GM19452 (cell line): ENCODE measurements around the gene ERBB4.
A peak's percentile ranks its signal among the peaks of the same experiment; 100 is the strongest.
"Not testable (repeated sequence)": the region's sequence is repeated elsewhere in the genome, so short reads cannot be mapped to it uniquely, and the experiment has no call there.

ENCODE experiments used
- ATAC-seq: cut with Tn5 transposase; IDR thresholded peaks from one replicate; pipeline ENCODE4 v1.9.1; 2021; ENCODE audit not compliant: unreplicated experiment

ERBB4 gene

DNA sequence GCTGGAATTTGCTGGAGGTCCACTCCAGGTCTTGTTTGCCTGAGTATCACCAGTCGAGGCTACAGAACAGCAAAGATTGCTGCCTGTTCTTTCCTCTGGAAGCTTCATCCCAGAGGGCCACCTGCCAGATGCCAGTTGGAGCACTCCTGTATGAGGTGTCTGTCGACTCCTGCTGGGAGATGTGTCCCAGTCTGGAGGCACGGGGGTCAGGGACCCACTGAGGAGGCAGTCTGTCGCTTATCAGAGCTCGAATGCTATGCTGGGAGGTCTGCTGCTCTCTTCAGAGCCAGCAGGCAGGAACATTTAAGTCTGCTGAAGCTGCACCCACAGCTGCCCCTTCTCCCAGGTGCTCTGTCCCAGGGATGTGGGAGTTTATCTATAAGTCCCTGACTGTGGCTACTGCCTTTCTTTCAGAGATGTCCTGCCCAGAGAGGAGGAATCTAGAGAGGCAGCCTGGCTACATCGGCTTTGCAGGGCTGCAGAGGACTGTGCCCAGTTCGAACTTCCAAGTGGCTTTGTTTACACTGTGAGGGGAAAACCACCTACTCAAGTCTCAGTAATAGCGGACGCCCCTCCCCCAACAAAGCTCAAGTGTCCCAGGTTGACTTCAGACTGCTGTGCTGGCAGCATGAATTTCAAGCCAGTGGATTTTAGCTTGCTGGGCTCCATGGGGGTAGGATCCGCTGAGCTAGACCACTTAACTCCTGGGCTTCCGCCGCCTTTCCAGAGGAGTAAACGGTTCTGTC, 301.1 kb downstream of the ERBB4 start:
- no peak for ATAC-seq

DNA sequence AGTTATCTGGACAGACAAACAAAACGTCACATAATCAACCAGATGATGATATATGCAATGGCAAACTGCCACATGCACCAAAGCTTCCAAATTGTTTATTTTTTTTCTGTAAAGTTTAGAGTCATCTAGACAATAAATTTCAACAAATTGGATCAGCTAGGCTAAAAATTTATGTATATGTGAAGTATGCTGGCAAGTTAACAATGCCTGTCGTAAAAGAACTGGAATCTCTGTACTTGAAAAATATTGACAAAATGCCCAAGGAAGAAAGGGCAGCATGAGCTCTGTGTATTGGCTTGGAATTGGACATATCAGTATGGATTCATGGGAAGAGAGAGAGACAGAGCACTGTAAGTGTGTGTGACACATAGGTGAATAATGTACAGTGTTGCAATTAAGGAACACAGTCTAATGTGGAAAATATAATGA, 309.8 kb downstream of the ERBB4 start:
- ATAC-seq, result no peak

DNA sequence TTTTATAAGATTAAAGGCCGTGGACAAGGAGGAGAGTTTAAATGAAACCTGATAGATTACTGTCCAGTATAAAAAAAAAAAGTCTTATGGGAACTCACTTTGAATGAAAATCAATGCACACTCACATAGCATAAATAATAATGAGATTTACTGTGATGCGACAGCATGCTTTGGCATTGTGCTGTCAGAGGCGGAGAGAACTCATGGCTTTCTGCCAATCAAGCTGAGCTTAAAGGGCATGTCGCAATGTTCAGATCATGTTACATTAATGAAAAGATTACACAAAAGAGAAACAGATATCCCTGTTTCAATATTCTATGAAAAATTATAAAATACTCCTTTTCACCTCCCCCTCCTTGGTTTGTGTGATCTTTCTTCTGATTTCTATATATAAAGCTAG, 310.8 kb downstream of the ERBB4 start:
- ATAC-seq, result no peak

DNA sequence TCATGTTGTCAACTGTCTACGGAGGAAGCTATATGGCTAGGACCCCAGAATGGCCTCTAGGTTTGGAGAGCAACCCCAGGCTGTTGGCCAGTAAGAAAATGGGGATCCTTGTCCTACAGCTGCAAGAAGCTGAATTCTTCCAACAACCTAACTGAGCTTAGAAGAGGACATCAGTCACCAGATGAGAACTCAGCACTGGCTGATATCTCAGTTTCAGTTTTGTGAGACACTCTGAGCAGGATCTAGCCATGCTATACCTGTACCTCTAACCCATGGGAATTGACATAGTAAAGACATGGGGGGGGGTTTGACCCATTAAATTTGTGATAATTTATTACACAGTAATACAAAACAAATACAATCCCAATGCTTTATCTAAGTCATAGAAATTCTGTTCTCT, 312.5 kb downstream of the ERBB4 start:
- no peak for ATAC-seq

DNA sequence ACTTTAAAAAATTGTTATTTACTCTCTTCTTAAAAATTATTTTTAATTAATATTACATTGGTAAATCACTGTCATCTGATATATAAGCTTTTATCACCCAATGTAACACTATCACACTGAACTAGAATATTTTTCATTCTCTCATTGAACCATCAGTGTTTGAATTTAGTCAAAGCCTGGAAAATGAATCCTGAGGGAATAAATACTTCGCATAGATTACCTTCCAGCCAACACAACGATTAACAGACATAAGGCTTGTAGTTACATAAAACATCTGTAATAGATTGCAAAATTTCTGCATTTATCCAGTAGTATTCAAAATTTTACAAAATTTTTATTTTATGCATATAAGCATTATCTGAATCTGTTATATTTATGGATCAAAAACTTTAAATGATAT, 314.9 kb downstream of the ERBB4 start:
- ATAC-seq, result no peak

DNA sequence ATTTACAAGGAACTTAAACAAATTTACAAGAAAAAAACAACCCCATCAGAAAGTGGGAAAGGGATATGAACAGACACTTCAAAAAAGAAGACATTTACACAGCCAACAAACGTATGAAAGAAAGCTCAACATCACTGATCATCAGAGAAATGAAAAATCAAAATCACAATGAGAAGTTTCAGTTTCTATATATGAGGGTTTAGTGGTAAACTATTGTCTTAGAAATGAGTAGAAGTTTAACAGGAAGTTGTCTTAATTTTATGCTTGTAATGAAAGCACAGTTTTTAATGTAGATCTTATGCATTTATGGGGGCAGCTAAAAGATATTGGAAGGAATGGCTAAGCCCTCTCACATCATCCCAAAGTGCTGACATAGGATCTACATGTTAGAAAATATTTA, 325.4 kb downstream of the ERBB4 start:
- peak; percentile 69 for ATAC-seq

DNA sequence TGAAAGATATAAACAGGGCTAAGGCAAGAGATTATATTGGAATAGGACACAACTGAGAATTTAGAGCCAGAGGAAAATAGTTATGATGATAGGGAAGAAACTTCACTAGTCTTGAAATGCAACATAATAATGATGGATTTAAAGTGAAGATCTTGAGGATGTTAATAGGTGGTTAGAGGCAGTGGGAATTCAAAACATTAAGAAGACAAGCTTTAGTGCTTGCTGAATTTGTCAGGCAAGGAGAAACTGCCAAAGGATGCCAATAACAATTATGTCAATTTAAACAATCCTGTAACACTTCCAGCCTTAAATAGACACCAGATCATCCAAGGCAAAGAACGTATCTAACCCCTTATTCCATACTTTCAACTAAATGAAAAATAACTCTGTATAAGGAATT, 330.1 kb downstream of the ERBB4 start:
- no peak for ATAC-seq

DNA sequence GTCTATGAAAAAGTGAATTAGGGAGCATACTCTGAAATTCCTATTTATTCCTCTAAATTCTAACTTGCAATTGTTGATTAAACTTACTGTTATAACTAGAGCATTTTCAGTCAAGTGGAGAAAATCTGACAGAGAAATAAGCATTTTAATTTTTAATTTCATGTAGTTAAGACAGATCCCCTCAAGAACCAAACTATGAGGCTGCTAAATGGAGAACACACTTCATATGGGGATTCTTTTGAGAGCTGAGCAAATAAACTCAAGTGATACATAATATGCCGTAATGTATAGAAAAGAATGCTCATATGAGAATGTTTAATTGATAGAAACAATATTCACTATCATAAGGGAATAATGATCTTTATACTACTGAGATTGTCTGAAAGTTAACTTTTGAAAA, 340.8 kb downstream of the ERBB4 start:
- no peak for ATAC-seq

DNA sequence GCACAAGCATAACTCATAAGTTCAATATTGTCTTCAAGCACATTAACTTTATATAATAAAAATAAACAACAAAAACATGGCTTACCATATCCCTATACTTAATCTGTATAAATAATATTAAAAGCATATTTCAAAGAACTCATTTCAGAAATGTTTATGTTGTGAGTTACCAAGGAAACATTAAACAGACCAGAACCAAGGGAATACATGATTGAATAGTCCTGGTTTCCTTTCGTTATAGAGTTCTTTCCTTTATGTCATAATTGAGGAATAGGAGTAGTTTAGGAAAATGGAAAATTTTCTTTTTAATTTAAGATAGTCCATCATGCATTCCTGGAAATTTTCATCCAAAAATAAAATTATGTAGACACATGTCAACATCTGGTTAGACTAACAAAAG, 343.0 kb downstream of the ERBB4 start:
- no peak for ATAC-seq

DNA sequence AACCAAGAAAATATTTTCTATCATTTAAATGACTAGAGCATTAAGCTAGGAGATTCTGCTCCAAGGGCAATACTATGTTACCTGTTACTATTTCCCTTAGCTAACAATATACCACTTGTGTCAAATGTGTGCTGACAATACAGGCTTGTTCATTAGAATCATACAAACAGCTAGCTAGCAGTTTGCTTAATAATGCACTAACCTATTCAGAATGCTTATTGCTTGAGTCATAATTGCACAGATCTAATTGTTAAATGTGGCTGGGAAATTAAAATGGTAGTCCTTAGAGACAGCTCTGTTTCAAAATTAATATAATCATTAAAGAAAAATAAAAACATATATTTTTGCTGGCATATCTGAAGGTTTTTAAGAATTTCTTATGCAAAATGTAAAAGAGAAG, 344.2 kb downstream of the ERBB4 start:
- no peak for ATAC-seq

DNA sequence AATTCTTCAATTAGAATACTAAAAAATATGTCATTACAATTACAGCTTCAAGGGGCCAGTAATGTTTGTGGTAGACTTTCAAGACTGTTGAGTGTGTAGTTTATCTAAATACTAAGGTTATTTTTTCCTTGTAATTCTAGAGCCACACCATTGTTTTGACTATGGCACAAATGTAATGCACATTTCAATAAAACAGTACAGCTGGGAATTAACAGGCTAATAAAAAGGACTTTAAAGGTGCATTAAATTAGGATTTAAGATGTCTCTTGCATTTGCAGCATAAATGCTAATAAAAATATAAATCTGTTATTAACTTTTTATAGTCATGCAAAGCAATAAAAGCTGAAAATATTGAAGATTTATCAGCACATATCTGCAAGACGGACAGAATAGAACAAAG, 344.8 kb downstream of the ERBB4 start:
- ATAC-seq, result no peak

DNA sequence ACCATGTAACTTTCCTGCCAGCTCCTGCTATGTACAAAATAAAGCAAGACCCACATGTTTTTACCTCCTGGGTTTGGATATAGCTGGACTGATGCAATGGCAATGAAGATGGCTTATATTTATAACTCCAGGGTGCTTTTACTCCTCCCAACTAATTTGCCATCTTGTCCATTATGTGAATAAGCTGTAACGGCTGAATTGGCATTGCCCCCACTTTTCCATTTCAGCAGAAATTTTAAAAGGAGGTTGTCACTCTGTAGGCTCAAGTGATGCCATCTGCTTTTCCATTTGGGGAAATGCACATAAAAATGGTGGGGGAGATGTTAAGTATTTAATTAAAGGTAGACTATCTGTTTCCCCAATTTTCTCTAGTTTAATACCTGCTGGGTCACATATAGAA, 345.5 kb downstream of the ERBB4 start:
- ATAC-seq, result no peak

DNA sequence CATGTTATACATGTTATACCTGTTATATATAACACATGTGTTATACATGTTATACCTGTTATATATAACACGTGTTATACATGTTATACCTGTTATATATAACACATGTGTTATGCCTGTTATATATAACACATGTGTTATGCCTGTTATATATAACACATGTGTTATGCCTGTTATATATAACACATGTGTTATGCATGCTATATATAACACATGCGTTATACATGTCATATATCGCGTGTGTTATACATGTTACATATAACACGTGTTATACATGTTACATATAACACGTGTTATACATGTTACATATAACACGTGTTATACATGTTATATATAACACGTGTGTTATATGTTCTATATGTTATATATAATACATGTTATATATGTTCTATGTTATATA, 347.2 kb downstream of the ERBB4 start:
- not testable (repeated sequence) for ATAC-seq

DNA sequence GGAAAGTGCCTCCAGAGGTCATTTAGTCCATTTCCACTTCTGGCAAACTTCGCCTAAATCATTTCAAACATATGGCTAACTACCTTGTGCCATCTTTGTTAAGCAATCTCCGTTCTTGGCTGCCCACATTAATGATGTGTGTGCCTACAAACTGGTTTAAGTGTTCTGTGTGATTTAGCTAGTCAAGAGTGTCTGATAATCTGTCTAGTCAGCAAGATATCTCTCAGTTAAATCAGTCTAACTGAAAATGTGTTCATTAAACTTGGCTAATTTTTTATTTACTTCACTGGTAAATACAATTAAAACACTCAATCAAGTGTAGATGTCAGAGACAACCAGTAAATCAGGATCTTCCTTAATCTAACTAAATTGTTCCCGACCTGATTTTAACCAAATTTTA, 352.4 kb downstream of the ERBB4 start:
- no peak for ATAC-seq

DNA sequence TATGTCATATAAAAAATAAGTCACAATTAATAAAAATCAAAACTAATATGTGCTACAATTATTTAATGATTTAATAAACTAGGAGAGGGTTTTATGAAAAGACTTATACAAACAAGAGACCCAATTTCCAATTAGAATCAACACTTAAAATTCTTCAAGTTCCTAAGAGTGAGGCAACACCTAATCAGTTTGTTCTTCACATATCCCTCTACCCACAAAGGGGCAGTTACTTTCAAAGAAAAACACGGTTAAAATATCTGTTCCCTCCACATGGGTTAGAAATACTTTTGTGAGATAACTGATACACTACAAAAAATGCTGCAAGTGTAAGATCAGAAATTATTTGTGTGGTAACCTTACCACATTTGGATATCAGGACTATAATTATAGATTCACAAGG, 357.0 kb downstream of the ERBB4 start:
- no peak for ATAC-seq

DNA sequence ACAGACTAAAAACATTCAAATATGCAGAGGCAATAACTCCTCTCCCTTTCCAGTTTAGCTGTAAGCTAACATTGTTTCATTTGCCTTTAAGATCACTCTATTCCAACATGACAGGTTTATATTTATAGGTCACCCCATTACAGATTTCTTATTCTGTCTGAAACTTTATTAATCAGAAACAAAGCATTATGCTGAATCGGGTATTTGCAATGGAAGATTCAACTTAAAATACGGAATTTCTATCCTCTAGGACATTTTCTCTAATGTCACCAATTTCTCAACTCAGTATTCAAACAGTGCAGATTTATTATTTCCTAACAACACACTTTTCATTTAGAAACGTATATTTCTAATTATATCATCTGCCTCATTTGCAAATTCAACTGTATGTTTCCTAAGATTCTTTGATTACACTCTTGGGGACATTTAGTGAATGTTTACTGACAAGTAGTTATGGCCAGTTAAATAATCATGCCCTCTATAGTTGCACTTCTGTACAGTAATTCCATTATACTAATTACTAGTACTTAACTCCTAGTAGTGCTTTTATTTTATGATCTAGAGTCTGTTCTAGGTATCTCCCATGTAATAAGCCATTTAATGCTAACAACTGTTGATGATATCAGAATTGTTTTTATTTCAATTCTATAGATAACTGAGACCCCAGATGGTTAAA, 358.1 kb downstream of the ERBB4 start:
- ATAC-seq, result no peak

DNA sequence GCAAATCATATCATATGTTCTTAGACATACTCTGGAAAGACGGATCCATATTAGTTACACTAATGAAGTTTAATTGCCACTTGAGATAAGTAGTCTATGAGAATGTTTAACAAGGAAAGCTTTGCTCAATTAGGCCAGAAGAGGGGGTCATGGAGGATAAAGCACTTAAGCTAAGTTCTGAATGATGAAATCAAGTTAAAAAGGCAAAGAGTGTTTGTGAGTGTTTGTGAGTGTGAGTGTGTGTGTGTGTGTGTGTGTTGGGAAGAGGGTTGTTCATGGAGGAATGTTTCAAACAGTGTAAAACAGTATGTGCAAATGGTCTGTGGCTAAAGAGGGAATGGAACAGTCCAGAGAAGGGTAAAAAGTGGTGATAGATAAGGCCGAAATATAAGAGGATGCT, 360.9 kb downstream of the ERBB4 start:
- no peak for ATAC-seq

DNA sequence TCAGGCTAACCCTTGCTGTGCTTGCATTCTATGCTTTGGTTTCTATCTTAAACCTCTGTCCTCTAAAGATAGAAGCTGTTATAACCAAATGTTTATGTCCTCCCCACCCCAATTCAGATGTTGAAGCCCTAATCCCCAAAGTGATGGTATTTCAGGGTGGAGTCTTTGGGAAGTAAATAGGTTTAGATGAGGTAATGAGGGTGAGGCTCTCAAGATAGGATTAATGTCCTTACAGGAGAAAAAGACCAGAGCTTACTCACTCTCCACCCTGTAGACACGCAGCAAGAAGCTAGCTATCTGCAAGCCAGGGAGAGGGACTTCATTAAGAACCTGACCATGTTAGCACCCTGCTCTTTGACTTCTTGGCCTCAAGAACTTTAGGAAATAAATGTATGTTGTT, 362.5 kb downstream of the ERBB4 start:
- no peak for ATAC-seq

DNA sequence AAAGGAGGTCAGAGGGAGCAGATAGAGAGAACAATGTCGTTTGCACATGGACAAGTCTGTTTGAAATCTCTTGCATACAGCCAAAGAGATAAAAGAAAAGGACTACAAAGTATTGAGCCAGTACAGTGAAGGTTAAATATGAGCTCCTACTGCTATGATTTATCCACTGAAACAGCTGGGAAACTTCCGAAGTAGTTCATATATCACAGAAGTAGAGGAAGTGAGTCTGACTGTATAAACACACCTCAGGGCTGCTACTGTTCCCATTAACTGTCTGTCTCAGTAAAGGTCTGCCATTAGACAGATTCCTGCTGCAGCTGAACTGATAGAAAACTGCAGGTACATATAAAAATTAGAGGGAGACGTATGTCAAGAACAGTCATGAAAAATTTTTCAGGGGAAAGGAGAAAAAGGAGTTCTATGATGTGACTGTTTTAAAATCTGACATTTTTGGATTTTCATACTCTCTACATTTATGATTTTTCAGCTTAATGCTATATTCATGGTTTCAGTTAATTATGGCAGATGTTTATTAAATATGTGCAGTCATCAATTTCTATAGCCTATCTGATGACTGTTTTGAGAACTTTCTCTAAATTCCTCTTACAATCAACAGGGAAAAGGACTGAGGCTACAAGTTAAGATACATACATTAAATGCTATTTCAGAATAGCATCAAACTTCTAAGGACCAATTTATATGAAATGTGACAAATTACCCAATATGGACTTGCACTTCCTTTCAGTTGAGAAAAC, 364.7 kb downstream of the ERBB4 start:
- no peak for ATAC-seq

DNA sequence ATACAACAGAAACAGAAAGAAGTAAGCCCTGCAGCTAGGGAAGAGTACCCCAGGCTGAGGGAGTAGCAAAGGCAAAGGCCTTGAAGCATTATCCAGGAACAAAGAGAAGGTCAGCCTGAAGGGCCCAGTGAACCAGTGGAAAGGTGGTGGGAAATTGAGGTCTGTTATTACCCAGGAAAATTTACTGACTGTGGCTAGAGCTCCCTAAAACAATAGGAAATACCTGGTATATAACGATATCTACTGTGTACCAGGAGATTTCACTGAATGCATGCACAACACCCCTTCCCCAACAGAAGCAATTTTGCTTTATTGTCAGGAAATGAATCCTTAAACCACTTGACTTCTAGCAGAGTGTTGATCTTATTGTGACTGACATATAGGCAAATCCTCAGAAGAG, 365.3 kb downstream of the ERBB4 start:
- ATAC-seq, result no peak

DNA sequence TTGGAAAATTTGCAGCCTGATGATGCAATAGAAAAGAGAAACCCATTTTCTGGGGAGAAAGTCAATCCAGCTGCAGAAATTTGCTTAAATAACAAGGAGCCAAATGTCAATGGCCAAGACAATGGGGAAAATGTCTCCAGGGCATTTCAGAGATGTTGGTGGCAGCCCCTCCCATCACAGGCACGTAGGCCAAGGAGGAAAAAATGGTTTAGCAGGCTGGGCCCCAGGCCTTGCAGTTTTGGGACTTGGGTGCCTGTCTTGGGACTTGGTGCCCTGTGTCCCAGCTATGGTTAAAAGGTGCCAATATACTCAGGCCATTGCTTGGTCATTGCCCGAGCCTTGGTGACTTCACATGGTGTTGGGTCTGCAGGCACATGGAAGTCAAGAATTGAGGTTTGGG, 368.2 kb downstream of the ERBB4 start:
- no peak for ATAC-seq

DNA sequence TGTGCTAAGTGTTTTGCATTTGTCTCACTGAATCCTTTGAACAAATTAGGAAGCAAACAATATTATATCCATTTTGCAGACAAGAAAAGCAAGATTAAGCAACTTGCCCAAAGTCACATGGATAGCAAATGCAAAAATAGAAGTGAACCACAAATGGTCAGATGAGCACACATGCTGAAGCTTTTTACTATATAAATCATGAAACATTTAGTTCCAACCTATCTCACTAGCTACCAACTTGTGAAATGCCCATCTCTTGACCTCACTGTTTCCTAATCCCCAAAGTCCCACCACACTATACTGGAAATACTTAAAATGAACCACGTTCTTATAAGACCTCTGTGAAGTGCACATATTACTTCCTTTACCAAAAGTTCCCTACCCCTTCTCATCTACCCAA, 380.5 kb downstream of the ERBB4 start:
- ATAC-seq, result no peak
